ENCODE results near the gene POPDC2.

Gene POPDC2

GRCh38 chr3:119669906-119670570, 9.6 kb upstream of the POPDC2 start:
- no peak for DNase-seq

GRCh38 chr3:119665954-119666559, 5.7 kb upstream of the POPDC2 start:
- DNase-seq: no peak

DNA sequence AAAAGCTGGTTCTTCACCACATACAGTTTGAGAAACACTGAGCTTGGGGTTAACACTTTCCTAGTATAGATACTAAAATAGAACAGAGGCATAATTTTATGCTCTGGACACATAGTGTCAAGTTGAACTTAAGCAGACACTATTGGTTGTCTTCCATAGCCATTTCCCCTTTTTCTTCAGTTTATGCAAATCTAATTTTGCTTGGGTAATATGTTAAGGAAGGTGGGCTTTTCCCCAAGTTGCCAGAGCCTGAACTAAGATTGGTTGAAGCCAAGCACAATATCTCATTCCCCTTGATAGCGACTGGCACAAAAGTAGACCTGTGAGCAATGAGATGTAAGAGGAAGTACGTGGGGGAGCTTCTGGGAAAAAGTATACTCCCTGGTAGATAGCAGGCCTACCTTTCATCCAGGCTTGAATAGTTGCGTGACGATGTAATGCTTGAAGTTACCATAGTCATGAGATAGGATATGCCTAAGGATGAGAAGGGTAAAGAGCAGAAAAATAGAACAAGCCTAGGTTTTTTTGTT, 4.5 kb upstream of the POPDC2 start:
- no peak for DNase-seq

DNA sequence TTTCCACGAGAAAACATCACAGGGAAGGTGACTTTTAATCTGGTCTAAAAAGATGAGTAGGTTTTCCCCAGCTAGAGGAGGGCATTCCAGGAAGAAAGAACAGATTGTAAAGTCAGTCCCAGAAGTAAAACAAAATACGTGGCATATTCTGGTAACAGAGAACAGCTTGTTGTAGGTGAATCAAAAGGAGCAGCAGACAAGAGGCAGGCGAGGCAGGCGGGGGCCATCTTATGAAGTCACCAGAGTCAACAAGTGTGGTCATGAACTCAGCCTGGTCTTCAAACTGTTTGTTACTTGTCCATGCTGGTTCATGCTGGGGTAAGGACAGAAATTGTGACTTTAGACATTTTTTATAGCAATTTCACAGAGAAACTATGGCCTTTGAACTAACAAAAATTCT, 4.0 kb upstream of the POPDC2 start:
- DNase-seq: no peak

DNA sequence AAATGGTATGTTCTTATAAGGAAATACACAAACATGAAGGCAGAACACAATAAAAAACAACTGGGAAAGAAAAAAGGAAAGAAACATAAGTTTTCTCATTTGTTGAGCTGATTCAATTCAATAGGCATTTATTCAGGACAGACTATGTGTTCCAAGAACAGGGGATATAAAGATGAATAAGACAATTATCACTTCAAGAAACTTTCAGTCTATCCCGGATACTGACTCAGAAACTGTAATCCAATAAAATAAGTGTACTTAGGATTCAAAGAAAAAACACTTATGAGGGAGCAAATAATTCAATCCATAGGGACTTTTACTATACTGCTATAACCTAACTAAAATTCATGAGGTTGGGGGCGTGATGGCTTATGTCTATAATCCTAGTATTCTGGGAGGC, 3.5 kb upstream of the POPDC2 start:
- DNase-seq: no peak

GRCh38 chr3:119662604-119663373, 2.4 kb upstream of the POPDC2 start:
- DNase-seq: no peak

- DNase-seq: no peak
These were observed 640 bp downstream of the POPDC2 start for GRCh38 chr3:119659606-119660291.

- DNase-seq: no peak
These were observed 1.4 kb downstream of the POPDC2 start for GRCh38 chr3:119658994-119659393.

DNA sequence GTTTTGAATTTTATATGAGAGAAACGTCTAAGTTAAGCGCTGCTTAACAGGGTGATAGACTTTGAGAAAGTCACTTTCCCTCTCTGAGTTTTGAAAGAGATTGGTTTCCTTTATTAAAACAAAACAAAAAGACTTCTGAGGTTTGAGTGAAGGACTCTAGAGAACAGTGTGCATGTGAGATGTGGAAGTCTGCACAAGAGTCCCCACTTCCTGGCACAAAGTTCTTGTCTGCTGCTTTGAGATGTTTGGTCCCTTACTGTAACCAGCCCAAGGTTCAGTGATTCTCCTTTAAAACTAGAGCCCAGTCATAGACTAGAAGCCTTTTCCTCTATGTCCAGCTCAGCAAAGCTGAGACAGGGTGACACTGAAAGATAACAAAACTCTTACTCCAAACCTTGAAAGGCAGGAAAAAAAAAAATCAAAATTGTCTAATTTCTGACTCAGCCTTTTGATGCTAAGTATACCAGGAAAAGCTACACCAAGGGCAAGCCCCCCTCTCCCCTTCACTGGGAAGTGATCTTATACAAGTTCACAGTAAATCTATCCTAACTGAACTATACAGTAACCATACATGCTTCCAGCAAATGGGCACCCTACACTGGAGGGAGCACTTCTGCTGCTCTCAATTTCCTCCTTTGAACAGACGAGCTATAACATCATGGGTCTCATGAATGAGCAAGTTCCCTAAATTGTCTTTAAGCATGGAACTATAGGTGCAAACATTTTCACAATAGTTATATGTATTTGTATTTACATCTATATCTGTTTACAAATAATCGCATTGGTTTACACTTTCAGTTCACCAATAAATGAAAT, 2.3 kb downstream of the POPDC2 start:
- DNase-seq: no peak

- no peak for DNase-seq
These were observed 6.5 kb downstream of the POPDC2 start for GRCh38 chr3:119653876-119654275.

GRCh38 chr3:119652306-119653033, 7.9 kb downstream of the POPDC2 start:
- no peak for DNase-seq

- no peak for DNase-seq
These were observed 10.6 kb downstream of the POPDC2 start for GRCh38 chr3:119649761-119650160.

DNA sequence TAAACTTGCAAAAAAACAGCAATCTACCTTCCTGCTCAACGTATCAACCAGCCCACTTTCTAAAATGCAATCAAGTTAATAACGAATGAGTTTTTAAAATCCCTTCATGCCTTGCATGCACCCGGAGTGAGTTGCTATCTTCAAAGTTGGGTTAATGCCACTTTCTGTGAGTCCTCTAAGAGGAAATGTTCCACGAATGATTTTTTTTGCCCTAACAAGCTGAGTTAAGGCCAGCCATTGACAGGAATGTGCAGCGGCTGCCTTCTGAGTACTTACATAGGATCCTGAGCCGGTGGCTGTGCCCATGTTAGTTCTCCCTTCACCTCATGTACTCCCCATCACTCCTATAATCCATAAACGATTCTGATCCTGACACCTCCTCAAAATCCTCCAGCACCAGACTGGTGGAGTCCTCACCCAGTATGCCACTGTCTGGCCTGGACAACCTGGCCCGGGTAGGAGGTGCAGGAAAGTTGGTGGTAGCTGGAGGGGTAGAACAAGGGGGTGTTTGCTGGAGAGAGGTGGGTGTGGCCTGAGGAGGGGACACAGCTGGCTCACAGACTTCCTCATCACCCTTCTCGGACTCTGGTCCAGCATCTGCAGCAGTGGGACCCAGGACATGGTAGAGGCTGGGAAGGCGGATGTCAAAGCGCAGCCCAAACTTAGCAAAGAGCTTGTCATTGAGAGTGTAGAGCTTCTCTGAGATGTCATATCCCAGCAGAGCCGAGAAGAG, 12.4 kb downstream of the POPDC2 start:
- DNase-seq: no peak

GRCh38 chr3:119647171-119647570, 13.2 kb downstream of the POPDC2 start:
- no peak for DNase-seq

DNA sequence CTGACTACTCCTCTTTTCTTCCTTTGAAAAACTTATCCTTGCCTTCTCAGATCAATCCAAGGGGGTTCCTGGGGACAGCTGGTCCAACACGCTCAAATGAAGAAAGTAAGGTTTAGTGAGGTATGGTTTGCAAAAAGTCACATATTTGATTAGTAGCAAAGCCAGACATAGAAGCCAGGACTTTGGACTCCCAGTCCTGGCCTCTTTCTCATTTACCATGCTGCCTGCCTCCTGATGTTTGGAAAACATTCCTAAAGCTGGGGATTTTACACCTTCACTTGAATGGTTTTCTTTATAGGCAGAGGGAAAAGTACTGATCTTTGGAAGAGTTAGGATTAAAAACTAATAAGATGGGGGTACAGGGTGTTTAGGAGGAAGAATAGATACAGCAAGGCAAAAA, 14.6 kb downstream of the POPDC2 start:
- DNase-seq: no peak

DNA sequence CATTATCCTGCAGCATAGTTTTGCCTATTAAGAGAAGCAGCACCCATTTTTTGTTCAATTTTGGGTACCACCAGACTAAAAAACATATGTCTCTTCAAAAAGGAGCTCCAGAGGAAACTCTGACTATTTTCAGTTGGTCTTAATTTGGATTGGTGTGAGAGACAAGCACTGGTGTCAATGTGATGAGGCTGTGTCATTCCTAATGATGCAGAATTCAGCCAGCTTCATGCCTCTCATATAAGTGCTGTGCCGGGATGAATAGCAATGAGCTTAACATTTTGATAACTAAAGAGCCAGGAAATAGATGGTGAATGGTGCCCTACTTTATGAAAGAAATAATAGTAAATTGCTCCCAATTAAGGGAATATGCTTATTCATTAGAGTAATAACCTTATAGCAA, 15.9 kb downstream of the POPDC2 start:
- no peak for DNase-seq

DNA sequence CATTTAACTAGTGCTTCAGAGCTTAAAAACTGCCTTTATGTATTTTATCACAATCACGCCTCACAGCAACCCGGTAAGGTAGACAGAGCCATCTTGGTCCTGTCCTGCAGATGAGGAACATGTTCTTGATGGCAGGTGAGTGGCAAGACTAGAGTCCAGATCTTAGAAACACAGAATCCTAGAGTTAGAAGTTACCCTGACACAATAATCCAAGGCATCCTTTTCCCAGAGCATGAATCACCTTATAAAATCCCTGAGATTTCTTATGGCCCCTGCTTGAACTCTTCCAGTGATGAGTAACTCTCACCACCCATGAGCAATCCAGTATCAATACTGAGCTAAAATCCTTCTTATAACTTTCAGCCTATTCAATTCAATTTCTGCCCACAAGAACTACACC, 16.9 kb downstream of the POPDC2 start:
- DNase-seq: no peak

DNA sequence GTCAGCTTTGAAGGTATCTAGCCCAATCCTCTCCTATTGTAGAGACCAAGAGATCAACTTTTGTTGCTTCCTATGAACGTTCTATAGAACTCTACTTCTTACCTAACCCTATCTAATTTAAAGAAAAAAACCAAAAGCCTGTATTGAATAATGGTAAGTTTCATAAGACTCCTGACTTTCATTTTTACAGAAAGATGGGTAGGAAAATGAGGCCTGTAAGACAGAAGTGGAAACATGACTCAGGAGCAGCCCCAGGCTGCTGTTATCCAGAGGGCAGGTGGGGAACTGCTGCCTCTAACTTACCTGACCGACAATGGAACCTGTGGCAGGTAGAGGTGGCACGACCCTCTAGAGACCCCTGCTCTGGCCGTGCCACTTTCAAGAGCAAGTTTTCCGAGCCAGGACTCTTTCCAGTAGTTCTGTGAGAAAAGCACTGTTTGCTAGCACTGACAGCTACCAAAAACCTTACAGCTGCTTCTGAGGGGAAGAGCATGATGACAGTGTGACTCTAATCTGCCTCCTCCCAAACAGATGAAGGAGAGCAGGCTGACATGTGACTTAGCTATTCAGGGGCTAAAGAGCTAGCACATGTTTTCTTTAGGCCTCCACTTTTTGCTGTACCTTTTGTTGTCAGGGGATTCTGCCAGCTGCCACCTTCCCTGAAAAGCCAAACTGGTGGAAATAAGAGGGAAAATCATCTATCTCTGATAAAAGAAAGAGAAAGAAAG, 17.5 kb downstream of the POPDC2 start:
- no peak for DNase-seq

GRCh38 chr3:119641416-119641815, 19.0 kb downstream of the POPDC2 start:
- no peak for DNase-seq

All from activated gamma-delta T cell treated with Interleukin-2 at 50 U/mL for 16 hours (primary cell).